Measurements from ENCODE around the gene RAB22A. TPM values are rescaled to one million over a fixed set of nuclear protein-coding genes. Genes with fewer than 3 reads are reported as not detected.

RAB22A gene
- total RNA-seq, 1 donor from 2014 or later = 17.7 TPM

GRCh38 chr20:58277578-58278472 is 31.7 kb upstream of the RAB22A start:
- Mint-ChIP-seq H3K9me3 (peaks cover 7% of the 10 kb centered on the region), H3K27me3 (no peaks in the 10 kb centered on the region), H3K27ac (no peak overlapping the region), H3K4me1 (ENCODE audit: unreplicated experiment) (peaks cover 14% of the 10 kb centered on the region), H3K4me3 (no peak overlapping the region), H3K36me3 (no peaks in the 10 kb centered on the region)
- TF ChIP-seq CTCF (conservative IDR thresholded peaks at IDR 0.05) = no peak
- DNase-seq (ENCODE audit: extremely low spot score, unreplicated experiment) = no peak

- peaks cover 8% of the 10 kb centered on the region for H3K9me3 Mint-ChIP-seq
- no peak for TF ChIP-seq CTCF (conservative IDR thresholded peaks at IDR 0.05)
- no peaks in the 10 kb centered on the region for H3K4me1 Mint-ChIP-seq (ENCODE audit: unreplicated experiment)
- DNase-seq (ENCODE audit: extremely low spot score, unreplicated experiment) = no peak
- no peak overlapping the region for H3K27ac Mint-ChIP-seq
- H3K36me3 Mint-ChIP-seq = peaks cover 15% of the 10 kb centered on the region
- H3K4me3 Mint-ChIP-seq = no peak overlapping the region
- H3K27me3 Mint-ChIP-seq = no peaks in the 10 kb centered on the region
These were observed 22.8 kb upstream of the RAB22A start for GRCh38 chr20:58286729-58287128.

- H3K9me3 Mint-ChIP-seq = peaks cover 8% of the 10 kb centered on the region
- H3K27me3 Mint-ChIP-seq = no peaks in the 10 kb centered on the region
- H3K4me3 Mint-ChIP-seq = no peak overlapping the region
- peaks cover 15% of the 10 kb centered on the region for H3K36me3 Mint-ChIP-seq
- no peak for DNase-seq (ENCODE audit: extremely low spot score, unreplicated experiment)
- no peak overlapping the region for H3K27ac Mint-ChIP-seq
- no peak for TF ChIP-seq CTCF (conservative IDR thresholded peaks at IDR 0.05)
- H3K4me1 Mint-ChIP-seq (ENCODE audit: unreplicated experiment) = no peaks in the 10 kb centered on the region
These were observed 21.9 kb upstream of the RAB22A start for GRCh38 chr20:58287638-58288037.

- no peaks in the 10 kb centered on the region for H3K27me3 Mint-ChIP-seq
- H3K4me3 Mint-ChIP-seq = no peak overlapping the region
- peaks cover 4% of the 10 kb centered on the region for H3K4me1 Mint-ChIP-seq (ENCODE audit: unreplicated experiment)
- H3K9me3 Mint-ChIP-seq = peaks cover 8% of the 10 kb centered on the region
- TF ChIP-seq CTCF (conservative IDR thresholded peaks at IDR 0.05) = no peak
- H3K36me3 Mint-ChIP-seq = peaks cover 19% of the 10 kb centered on the region
- no peak for DNase-seq (ENCODE audit: extremely low spot score, unreplicated experiment)
- no peak overlapping the region for H3K27ac Mint-ChIP-seq
These were observed 20.4 kb upstream of the RAB22A start for GRCh38 chr20:58289143-58289542.

GRCh38 chr20:58293453-58293852 is 16.1 kb upstream of the RAB22A start:
- Mint-ChIP-seq H3K27ac (no peak overlapping the region), H3K27me3 (no peaks in the 10 kb centered on the region), H3K4me1 (ENCODE audit: unreplicated experiment) (peaks cover 18% of the 10 kb centered on the region), H3K9me3 (peaks cover 8% of the 10 kb centered on the region), H3K36me3 (peaks cover 10% of the 10 kb centered on the region), H3K4me3 (no peak overlapping the region)
- no peak for DNase-seq (ENCODE audit: extremely low spot score, unreplicated experiment)
- TF ChIP-seq CTCF (conservative IDR thresholded peaks at IDR 0.05) = no peak
